ENCODE measurements around the gene RBMXL3.

The RBMXL3 gene

DNA sequence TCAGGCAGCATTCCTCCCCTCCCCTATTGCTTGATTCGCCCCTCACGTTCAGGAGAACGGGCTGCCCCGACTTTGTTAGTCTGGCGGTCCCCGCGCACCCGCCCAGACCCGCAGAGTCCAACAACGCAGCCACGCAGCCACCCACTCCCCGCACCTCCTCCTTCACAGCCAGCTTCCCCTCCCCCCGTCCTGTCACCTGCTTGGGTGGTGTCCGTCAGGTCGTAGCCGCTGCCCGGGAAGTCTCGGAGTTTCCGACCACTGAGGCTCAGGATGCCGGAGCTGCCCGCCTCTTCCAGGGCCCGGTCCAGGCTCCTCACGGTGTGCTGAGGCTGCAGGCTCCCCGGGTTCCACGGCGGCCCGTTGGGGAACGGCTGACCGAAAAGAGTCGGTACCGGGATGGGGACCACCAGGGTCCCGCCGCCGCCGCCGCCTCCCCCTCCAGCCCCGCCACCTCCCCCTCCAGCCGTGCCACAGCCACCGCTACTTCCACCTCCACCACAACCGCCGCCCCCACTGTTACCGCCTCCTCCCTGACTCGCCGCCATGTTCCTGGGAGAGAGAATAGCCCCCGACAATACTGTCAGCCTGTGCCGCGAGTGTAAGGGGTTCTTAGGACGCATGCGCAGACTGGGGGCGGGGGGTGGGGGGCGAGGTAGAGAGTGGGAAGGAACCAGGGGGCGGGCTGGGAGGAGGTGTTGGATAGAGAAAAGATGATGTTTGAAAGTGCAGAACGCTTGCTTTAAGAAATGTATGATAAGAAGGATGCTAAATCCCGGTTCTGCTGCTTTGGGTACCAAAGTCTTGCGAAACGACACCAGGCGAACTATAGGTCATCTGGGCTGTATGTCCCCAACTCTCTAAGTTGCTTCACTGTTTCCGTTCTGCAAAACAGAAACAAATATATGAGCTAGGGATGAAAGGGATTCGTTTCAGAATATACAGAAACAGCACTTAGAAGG lies 44.6 kb downstream of the RBMXL3 start, which contains the start of gene LRCH2:
Gene LRCH2 (minus strand): TSS at position 600 of the 959 bp plus-strand sequence. CDS start 55 bp downstream, at position 545.
- no peak for ATAC-seq

DNA sequence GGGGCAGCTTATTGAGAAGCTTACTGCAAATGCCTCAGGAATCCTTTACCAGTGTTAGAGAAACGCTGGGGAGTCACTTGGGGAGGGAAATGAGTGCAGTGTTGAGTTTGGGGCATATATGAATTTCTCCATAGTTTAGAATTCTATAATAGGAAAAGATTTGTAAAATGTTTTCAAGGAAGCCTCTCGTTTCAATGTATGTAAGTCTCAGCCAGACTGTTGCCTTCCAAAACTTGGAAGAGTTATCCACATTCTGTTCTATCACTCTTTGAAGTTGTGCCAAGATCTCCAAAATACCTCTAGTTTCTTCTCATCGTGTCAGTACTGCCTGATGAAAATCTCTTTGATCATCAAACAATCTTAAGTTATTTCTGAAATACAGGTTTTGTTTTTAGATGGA lies 45.3 kb downstream of the RBMXL3 start:
- no peak for ATAC-seq

DNA sequence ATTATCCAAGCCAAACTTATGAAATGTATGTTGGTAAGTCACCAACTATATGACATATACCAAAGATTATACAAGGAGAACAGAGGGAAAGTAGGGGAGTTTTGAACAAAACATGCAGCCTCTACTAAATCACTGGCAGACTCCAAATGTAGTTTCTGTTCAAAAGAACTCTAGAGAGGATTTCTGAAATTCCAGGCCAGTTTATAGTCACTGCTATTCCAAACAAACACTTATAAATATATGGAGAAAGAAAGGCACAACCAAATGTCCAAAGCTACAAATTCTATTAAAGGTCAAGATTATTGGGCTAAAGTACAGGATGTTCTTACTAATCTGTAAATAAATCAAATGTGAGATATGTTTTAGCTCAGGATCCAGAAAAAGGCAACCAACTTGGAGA lies 47.4 kb downstream of the RBMXL3 start:
- ATAC-seq = no peak

DNA sequence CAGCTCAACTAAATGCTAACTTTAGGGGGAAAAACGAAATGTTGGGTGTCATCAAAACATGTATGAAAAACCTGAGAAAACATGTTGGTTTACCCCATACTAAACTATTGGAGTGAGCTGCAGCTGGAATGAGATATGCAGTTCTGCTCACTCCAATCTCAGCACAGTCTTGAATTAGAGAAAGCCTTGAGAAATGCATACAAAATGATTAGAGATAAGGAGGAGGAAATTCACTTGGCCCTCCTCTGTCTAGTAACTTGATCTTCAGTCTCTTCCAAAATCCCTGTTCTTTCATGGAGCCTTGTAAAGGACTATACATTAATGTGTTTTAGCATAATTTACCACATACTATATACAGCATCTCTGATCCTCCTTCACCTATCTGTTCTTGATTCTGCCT lies 47.8 kb downstream of the RBMXL3 start:
- no peak for ATAC-seq
